ENCODE results near the gene SLCO1B3. TPM values are rescaled to one million over a fixed set of nuclear protein-coding genes. Genes with fewer than 3 reads are reported as not detected.
A peak's percentile ranks its signal among the peaks of the same experiment; 100 is the strongest.

The SLCO1B3 gene
- total and polyA plus RNA-seq, 2 of the 8 experiments (the other 6 are each of a cell fraction or from before 2014, with no cell fraction given), result not detected

GRCh38 chr12:20815574-20815973 lies 5.1 kb downstream of the SLCO1B3 start:
- POLR2A ChIA-PET (ENCODE audit: partially characterized antibody), result no interaction called here
- no peak for FAIRE-seq

More at GRCh38 chr12:20815574-20815973, 5.1 kb downstream of the SLCO1B3 start:
- CTCF ChIA-PET (ENCODE audit: partially characterized antibody), result no interaction called here
- H3K56ac ChIP-seq (replicated peaks; ENCODE audit: insufficient read length, low read depth, low read length), result no peak overlapping the region
- H3K4me1 ChIP-seq (replicated peaks in 1 of 4; ENCODE audit: control insufficient read depth in 3 of 4, insufficient read depth in 4 of 4, low read length in 3 of 4), result no peaks in the 10 kb centered on the region
- H4K8ac ChIP-seq (ENCODE audit: extremely low read depth, insufficient read depth, low read length), result no peak overlapping the region
- no peak overlapping the region for H3K4ac ChIP-seq (replicated peaks; ENCODE audit: insufficient read length, low read depth, low read length)
- no peaks in the 10 kb centered on the region for H3K36me3 ChIP-seq (ENCODE audit: control insufficient read depth in 2 of 4, insufficient read depth in 4 of 4, low read length in 3 of 4)
- DNase-seq (ENCODE audit: low read depth in 1 of 2, low spot score in 2 of 2), result no peak
- H3K79me2 ChIP-seq (ENCODE audit: control insufficient read depth in 1 of 2, insufficient read depth in 2 of 2, low read length in 2 of 2), result no peaks in the 10 kb centered on the region
- H3K14ac ChIP-seq (ENCODE audit: insufficient read length), result no peak overlapping the region
- 0 out of 4 replicates have a peak, but pooled peaks cover 0 to 3% of the 10 kb centered on the region in 2 experiments for H3K9me3 ChIP-seq (ENCODE audit: insufficient read depth in 2 of 2, low read depth in 1 of 2, low read length in 1 of 2)
- no peak overlapping the region for H3K27ac ChIP-seq (ENCODE audit: low read depth, low read length)
- H3K23me2 ChIP-seq (ENCODE audit: low read depth, low read length), result no peaks in the 10 kb centered on the region
- H2BK12ac ChIP-seq (ENCODE audit: low read depth, low read length), result no peak overlapping the region
- no peaks in the 10 kb centered on the region for H3K79me1 ChIP-seq (ENCODE audit: low read depth, low read length)
- H2AFZ ChIP-seq (ENCODE audit: low read length), result no peak overlapping the region
- H3K23ac ChIP-seq (ENCODE audit: insufficient read length), result no peak overlapping the region
- no peaks in the 10 kb centered on the region for H4K20me1 ChIP-seq (replicated peaks in 1 of 2; ENCODE audit: control insufficient read depth in 1 of 2, insufficient read depth in 2 of 2, low read length in 2 of 2)
- no peak overlapping the region for H3K18ac ChIP-seq (ENCODE audit: extremely low read depth, low read length)
- H3K4me3 ChIP-seq (ENCODE audit: extremely low read depth in 1 of 4, insufficient read depth in 2 of 4, low read depth in 3 of 4, low read length in 4 of 4), result no peak overlapping the region
- no peak overlapping the region for H2BK5ac ChIP-seq (ENCODE audit: low read depth, low read length)
- H2BK120ac ChIP-seq (replicated peaks; ENCODE audit: low read depth, low read length), result no peak overlapping the region
- H3K9ac ChIP-seq (replicated peaks in 1 of 4; ENCODE audit: extremely low read depth in 1 of 4, low read depth in 3 of 4, low read length in 3 of 4), result no peak overlapping the region
- H2BK20ac ChIP-seq (ENCODE audit: low read length), result no peak overlapping the region
- H3K4me2 ChIP-seq (ENCODE audit: insufficient read depth in 1 of 2, low read depth in 2 of 2, low read length in 2 of 2), result no peak overlapping the region
- no peak overlapping the region for H4K5ac ChIP-seq (ENCODE audit: insufficient read length, low read depth, low read length)
- no peaks in the 10 kb centered on the region for H3K27me3 ChIP-seq (replicated peaks in 1 of 4; ENCODE audit: control insufficient read depth in 3 of 4, extremely low read depth in 1 of 4, insufficient read depth in 3 of 4, low read length in 3 of 4)
- TF ChIP-seq MAFK (IDR thresholded peaks at IDR 0.05; ENCODE audit: low read depth, low read length) (peak; percentile 86), JUN (IDR thresholded peaks at IDR 0.05; ENCODE audit: low read depth, low read length) (no peak)
- 94% methylated on average over 2 of the region's 2 CpGs; no CpG with 5 or more reads in 1 of the 2 experiments for whole genome bisulfite sequencing, 2 experiments (ENCODE audit: extremely low coverage in 1 of 2, insufficient coverage in 1 of 2, insufficient read length in 1 of 2, insufficient replicate concordance in 2 of 2, low coverage in 1 of 2, low lambda C conversion rate in 2 of 2, missing lambda C conversion rate in 1 of 2)
- H2AK5ac ChIP-seq (ENCODE audit: low read depth, low read length), result no peak overlapping the region
- H2BK15ac ChIP-seq (ENCODE audit: low read length), result no peak overlapping the region
- no peak overlapping the region for H4K91ac ChIP-seq (replicated peaks; ENCODE audit: insufficient read length, low read length)

Data from H1 (cell line).